ENCODE measurements around the gene MBOAT2. TPM values are rescaled to one million over a fixed set of nuclear protein-coding genes. Genes with fewer than 3 reads are reported as not detected.

Gene MBOAT2
- total RNA-seq, 1 experiment from 2014 or later, result 16.8 TPM

DNA sequence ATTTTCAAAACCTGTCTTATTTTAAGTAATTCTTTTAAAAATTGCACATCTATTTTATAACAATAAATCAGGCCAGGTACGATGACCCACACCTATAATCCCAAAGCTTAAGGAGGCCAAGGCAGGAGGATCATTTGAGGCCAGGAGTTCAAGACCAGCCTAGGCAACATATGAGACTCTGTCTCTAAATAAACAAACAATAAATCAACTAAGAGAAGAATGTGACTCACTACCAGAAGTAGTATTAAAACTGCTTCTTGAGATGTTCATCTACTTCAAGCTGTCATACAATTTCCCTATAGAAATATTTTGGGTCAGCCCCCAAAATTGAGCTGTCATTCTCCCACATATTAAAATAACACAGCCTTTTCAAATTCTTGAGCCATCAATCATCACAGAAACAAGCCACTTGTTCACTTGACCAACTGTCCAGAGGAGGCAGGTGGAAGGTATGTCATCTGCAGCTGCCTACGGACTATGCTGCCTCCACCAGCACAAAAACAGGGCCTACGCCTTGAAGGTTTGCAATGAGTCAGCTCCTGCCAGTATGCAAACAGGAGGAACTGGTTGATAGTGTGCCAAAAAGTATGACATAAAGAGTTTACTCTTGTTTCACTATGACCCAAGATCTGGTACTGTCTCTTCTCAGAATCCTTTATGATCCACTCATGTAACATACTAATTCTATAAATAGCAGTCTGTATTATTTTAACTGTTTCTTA lies 199.7 kb downstream of the MBOAT2 start (continued):
- TF ChIP-seq ZNF274 (IDR thresholded peaks at IDR 0.05; ENCODE audit: low read depth, low read length) (no peak), EZH2 (IDR thresholded peaks at IDR 0.05) (no peak), CEBPB (IDR thresholded peaks at IDR 0.05; ENCODE audit: low read depth) (peak; percentile 69), POLR2AphosphoS5 (IDR thresholded peaks at IDR 0.05; ENCODE audit: low read depth, low read length) (peak; percentile 52), ZFX (IDR thresholded peaks at IDR 0.05) (no peak), CBX3 (IDR thresholded peaks at IDR 0.05; ENCODE audit: low read depth) (peak; percentile 91), RAD21 (IDR thresholded peaks at IDR 0.05; ENCODE audit: low read depth) (peak; percentile 59), TCF7L2 (IDR thresholded peaks at IDR 0.05; ENCODE audit: borderline replicate concordance, extremely low read depth, insufficient read depth, insufficient read length) (no peak), FOSL1 (IDR thresholded peaks at IDR 0.05; ENCODE audit: low read depth) (peak; percentile 82), EGR1 (IDR thresholded peaks at IDR 0.05; ENCODE audit: low read depth) (0 out of 2 replicates have a peak, but pooled peaks have one; percentile 30), SP1 (IDR thresholded peaks at IDR 0.05; ENCODE audit: low read depth) (peak; percentile 78; the same call in 1 of the 2 replicates), SRF (IDR thresholded peaks at IDR 0.05; ENCODE audit: low read depth) (peak; percentile 32; the same call in 1 of the 2 replicates)
- TF ChIP-seq, protein P1, sequence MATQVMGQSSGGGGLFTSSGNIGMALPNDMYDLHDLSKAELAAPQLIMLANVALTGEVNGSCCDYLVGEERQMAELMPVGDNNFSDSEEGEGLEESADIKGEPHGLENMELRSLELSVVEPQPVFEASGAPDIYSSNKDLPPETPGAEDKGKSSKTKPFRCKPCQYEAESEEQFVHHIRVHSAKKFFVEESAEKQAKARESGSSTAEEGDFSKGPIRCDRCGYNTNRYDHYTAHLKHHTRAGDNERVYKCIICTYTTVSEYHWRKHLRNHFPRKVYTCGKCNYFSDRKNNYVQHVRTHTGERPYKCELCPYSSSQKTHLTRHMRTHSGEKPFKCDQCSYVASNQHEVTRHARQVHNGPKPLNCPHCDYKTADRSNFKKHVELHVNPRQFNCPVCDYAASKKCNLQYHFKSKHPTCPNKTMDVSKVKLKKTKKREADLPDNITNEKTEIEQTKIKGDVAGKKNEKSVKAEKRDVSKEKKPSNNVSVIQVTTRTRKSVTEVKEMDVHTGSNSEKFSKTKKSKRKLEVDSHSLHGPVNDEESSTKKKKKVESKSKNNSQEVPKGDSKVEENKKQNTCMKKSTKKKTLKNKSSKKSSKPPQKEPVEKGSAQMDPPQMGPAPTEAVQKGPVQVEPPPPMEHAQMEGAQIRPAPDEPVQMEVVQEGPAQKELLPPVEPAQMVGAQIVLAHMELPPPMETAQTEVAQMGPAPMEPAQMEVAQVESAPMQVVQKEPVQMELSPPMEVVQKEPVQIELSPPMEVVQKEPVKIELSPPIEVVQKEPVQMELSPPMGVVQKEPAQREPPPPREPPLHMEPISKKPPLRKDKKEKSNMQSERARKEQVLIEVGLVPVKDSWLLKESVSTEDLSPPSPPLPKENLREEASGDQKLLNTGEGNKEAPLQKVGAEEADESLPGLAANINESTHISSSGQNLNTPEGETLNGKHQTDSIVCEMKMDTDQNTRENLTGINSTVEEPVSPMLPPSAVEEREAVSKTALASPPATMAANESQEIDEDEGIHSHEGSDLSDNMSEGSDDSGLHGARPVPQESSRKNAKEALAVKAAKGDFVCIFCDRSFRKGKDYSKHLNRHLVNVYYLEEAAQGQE (IDR thresholded peaks at IDR 0.05; ENCODE audit: low read depth), result no peak

All from HCT116 (cell line).